Measurements from ENCODE around the gene SCUBE1. TPM values are rescaled to one million over a fixed set of nuclear protein-coding genes. Genes with fewer than 3 reads are reported as not detected.

The SCUBE1 gene
- polyA plus RNA-seq, 1 of the 3 experiments (the other 2 are of a cell fraction), result 0.56 TPM

DNA sequence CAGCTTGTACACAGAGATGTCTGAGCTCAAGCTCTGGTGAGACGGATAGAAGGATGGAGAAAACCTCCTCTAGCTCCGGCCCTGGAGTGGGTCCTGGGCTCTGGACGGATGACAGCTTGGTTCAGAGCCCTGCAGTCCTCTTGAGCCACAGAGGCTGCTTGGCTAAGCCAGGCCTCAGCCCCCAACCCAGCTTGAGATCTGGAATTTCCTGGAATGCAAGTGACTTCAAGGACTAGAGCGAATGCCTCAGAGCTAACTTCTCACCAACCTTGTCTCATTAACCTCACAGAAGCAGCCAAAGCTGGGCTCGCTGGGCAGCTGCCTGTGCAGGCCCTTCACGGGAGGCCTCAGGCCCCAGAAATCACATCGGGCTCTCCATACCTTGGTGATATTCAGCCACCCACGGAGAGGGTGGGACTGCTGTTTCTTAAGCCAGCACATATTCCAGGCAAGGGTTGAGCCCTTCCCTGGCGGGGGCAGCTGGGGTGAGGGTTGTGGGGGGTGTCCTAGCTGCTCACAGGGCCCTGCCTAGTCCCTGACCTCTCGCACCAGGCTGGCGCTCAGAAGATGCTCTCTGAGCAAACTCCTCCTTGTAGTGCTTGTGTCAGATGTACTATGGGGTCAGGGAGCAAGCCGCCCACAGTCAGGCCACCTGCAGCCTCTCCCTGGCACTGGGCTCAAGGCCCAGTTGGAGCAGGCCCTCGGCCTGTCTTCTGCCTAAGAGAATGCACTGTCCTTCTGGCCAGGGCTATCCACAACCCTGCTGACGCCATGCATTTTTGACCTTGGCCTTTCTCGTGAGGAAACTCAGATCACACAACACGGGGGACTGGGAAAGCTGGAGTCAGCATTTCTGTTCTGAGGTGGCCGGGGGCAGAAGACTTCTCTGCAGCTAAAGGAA lies 82.6 kb downstream of the SCUBE1 start:
- no peaks in the 10 kb centered on the region for H4K20me1 ChIP-seq (ENCODE audit: insufficient read depth)
- WGBS (ENCODE audit: low lambda C conversion rate), result 65% methylated on average over 2 of the region's 17 CpGs
- no peak for DNase-seq
- H3K4me2 ChIP-seq, result no peak overlapping the region
- H3K4me1 ChIP-seq (ENCODE audit: control insufficient read depth in 1 of 2, insufficient read depth in 2 of 2, low read depth in 1 of 2, low read length in 1 of 2), result peaks cover 0 to 57% of the 10 kb centered on the region in 2 experiments; a peak in 2 of 4 replicates
- H2AFZ ChIP-seq (ENCODE audit: low read depth), result no peak overlapping the region
- no peaks in the 10 kb centered on the region for H3K9me3 ChIP-seq
- CTCF ChIA-PET, result interaction anchor here (1.0 to 1.5 kb wide), 2 partner anchors 29 to 86 kb away, joined by 3 read pairs; no protein-coding TSS in a partner anchor
- TF ChIP-seq MEF2A (IDR thresholded peaks at IDR 0.05; ENCODE audit: borderline replicate concordance, low read depth) (no peak), TCF12 (IDR thresholded peaks at IDR 0.05) (no peak), SMC3 (IDR thresholded peaks at IDR 0.05; ENCODE audit: low read depth, low read length) (no peak), JUND (IDR thresholded peaks at IDR 0.05) (no peak), RAD21 (IDR thresholded peaks at IDR 0.05; ENCODE audit: low read length) (no peak), FOSL2 (IDR thresholded peaks at IDR 0.05; ENCODE audit: borderline replicate concordance, low read depth) (no peak), GATA2 (CRISPR knock-in tag; IDR thresholded peaks at IDR 0.05) (no peak), NRF1 (IDR thresholded peaks at IDR 0.05; ENCODE audit: low read depth, low read length) (no peak), TAF1 (IDR thresholded peaks at IDR 0.05; ENCODE audit: borderline replicate concordance, low read depth, low read length) (no peak), RXRA (IDR thresholded peaks at IDR 0.05; ENCODE audit: borderline replicate concordance, low read depth) (no peak), GABPA (IDR thresholded peaks at IDR 0.05; ENCODE audit: low read depth) (no peak), SIN3A (IDR thresholded peaks at IDR 0.05; ENCODE audit: borderline replicate concordance, low read depth, low read length) (no peak), MXI1 (IDR thresholded peaks at IDR 0.05; ENCODE audit: low read depth, low read length) (no peak), ELF1 (IDR thresholded peaks at IDR 0.05) (no peak), EP300 (IDR thresholded peaks at IDR 0.05; ENCODE audit: borderline replicate concordance in 1 of 2, low read depth in 1 of 2, low read length in 1 of 2) (no peak), EZH2phosphoT487 (IDR thresholded peaks at IDR 0.05; ENCODE audit: borderline replicate concordance, low read depth) (no peak), RFX5 (IDR thresholded peaks at IDR 0.05; ENCODE audit: low read length) (no peak)
- TF ChIP-seq, protein P1, sequence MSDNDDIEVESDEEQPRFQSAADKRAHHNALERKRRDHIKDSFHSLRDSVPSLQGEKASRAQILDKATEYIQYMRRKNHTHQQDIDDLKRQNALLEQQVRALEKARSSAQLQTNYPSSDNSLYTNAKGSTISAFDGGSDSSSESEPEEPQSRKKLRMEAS (IDR thresholded peaks at IDR 0.05; ENCODE audit: low read depth), result no peak
- TF ChIP-seq, protein P2, sequence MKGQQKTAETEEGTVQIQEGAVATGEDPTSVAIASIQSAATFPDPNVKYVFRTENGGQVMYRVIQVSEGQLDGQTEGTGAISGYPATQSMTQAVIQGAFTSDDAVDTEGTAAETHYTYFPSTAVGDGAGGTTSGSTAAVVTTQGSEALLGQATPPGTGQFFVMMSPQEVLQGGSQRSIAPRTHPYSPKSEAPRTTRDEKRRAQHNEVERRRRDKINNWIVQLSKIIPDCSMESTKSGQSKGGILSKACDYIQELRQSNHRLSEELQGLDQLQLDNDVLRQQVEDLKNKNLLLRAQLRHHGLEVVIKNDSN (IDR thresholded peaks at IDR 0.05; ENCODE audit: borderline replicate concordance, low read depth), result no peak
- TF ChIP-seq, protein P3, sequence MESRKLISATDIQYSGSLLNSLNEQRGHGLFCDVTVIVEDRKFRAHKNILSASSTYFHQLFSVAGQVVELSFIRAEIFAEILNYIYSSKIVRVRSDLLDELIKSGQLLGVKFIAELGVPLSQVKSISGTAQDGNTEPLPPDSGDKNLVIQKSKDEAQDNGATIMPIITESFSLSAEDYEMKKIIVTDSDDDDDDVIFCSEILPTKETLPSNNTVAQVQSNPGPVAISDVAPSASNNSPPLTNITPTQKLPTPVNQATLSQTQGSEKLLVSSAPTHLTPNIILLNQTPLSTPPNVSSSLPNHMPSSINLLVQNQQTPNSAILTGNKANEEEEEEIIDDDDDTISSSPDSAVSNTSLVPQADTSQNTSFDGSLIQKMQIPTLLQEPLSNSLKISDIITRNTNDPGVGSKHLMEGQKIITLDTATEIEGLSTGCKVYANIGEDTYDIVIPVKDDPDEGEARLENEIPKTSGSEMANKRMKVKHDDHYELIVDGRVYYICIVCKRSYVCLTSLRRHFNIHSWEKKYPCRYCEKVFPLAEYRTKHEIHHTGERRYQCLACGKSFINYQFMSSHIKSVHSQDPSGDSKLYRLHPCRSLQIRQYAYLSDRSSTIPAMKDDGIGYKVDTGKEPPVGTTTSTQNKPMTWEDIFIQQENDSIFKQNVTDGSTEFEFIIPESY (IDR thresholded peaks at IDR 0.05; ENCODE audit: borderline replicate concordance, low read depth), result no peak
- no peaks in the 10 kb centered on the region for H3K27me3 ChIP-seq (ENCODE audit: insufficient read depth)
- H3K36me3 ChIP-seq (replicated peaks in 1 of 2; ENCODE audit: control insufficient read depth in 1 of 2, insufficient read depth in 2 of 2, low read length in 1 of 2), result no peaks in the 10 kb centered on the region
- no peak overlapping the region for H3K4me3 ChIP-seq (ENCODE audit: low read depth in 2 of 2, low read length in 1 of 2)
- H3K9ac ChIP-seq, result no peak overlapping the region
- no peaks in the 10 kb centered on the region for H3K9me2 ChIP-seq
- H3K27ac ChIP-seq (ENCODE audit: low read depth in 2 of 2, low read length in 1 of 2), result peak overlapping the region in 1 of 2 experiments; percentile 9; a peak in 1 of 4 replicates
- POLR2A ChIA-PET, result no interaction called here
- no peaks in the 10 kb centered on the region for H3F3A ChIP-seq (replicated peaks; ENCODE audit: insufficient read depth)
- H3K79me2 ChIP-seq (ENCODE audit: insufficient read depth), result no peaks in the 10 kb centered on the region

All from SK-N-SH (cell line).